Neural cell (in vitro differentiated cells): ENCODE data around the gene FAM118A. TPM values are rescaled to one million over a fixed set of nuclear protein-coding genes. Genes with fewer than 3 reads are reported as not detected.
A peak's percentile ranks its signal among the peaks of the same experiment; 100 is the strongest.

Experiments used
- H2AFZ ChIP-seq: fragments of 200-600, 300-800 bp; sonication (generic), shearing (Covaris generic); 2 replicates; pipeline ENCODE4 v1.6.0; 2014; ENCODE audit warnings: low read depth, mild to moderate bottlenecking, antibody characterized with exemption, low read length, moderate library complexity
- H3F3A ChIP-seq: fragments of 200-600 bp; shearing (Covaris generic); 2 replicates; pipeline ENCODE4 v1.6.1; 2016; ENCODE audit warnings: mild to moderate bottlenecking, moderate library complexity, mixed read lengths, antibody characterized with exemption, low read length; ENCODE audit not compliant: insufficient read depth, poor library complexity, severe bottlenecking
- H3K27ac ChIP-seq: fragments of 200-600, 300-800 bp; sonication (generic), shearing (Covaris generic); 2 replicates; pipeline ENCODE4 v1.5.1; 2014; ENCODE audit warnings: mild to moderate bottlenecking, low read length, moderate library complexity
- H3K27me3 ChIP-seq: fragments of 300-800, 200-600 bp; sonication (generic), shearing (Covaris generic); 2 replicates; pipeline ENCODE4 v1.6.0; 2014; ENCODE audit warnings: mild to moderate bottlenecking, low read depth, low read length, moderate library complexity; ENCODE audit not compliant: insufficient read depth
- H3K36me3 ChIP-seq: fragments of 300-800, 200-600 bp; sonication (generic), shearing (Covaris generic); 2 replicates; pipeline ENCODE4 v1.5.1; 2014; ENCODE audit warnings: mild to moderate bottlenecking, antibody characterized with exemption, low read length, moderate library complexity; ENCODE audit not compliant: insufficient read depth
- H3K4me2 ChIP-seq: fragments of 300-800, 200-600 bp; sonication (generic), shearing (Covaris generic); 2 replicates; pipeline ENCODE4 v1.6.0; 2014; ENCODE audit warnings: mild to moderate bottlenecking, low read length
- H3K4me3 ChIP-seq: fragments of 300-800, 200-600 bp; sonication (generic), shearing (Covaris generic); 2 replicates; pipeline ENCODE4 v1.5.1; 2014; ENCODE audit warnings: mild to moderate bottlenecking, low read length, moderate library complexity
- H3K79me2 ChIP-seq: fragments of 200-600 bp; shearing (Covaris generic); replicated peaks from 2 replicates; pipeline ENCODE4 v1.6.0; 2014; ENCODE audit warnings: mild to moderate bottlenecking, low read length, moderate library complexity; ENCODE audit not compliant: insufficient read depth
- H3K9ac ChIP-seq: fragments of 300-800, 200-600 bp; sonication (generic), shearing (Covaris generic); 2 replicates; pipeline ENCODE4 v1.6.1; 2016; ENCODE audit warnings: mild to moderate bottlenecking, low read length, mixed read lengths
- H3K9me2 ChIP-seq: fragments of 200-600 bp; shearing (Covaris generic); 2 replicates; pipeline ENCODE4 v1.6.1; 2016; ENCODE audit warnings: mild to moderate bottlenecking, low read length, mixed read lengths; ENCODE audit not compliant: insufficient read depth
- H3K9me3 ChIP-seq: fragments of 200-600, 300-800 bp; sonication (generic), shearing (Covaris generic); 2 replicates; pipeline ENCODE4 v1.6.1; 2016; ENCODE audit warnings: mild to moderate bottlenecking, mixed run types, low read length, moderate library complexity, mixed read lengths
- H4K20me1 ChIP-seq: fragments of 200-600 bp; shearing (Covaris generic); 2 replicates; pipeline ENCODE4 v1.6.1; 2016; ENCODE audit warnings: mild to moderate bottlenecking, mixed run types; ENCODE audit not compliant: insufficient read depth
- CTCF ChIP-seq: fragments of 450-650 bp; IDR thresholded peaks from 2 replicates; pipeline ENCODE4 v1.5.1; 2014; ENCODE audit warnings: antibody characterized with exemption, mild to moderate bottlenecking, moderate library complexity; ENCODE audit not compliant: poor library complexity, severe bottlenecking
- EP300 ChIP-seq: fragments of 450-650 bp; conservative IDR thresholded peaks from 2 replicates; pipeline ENCODE4 v1.6.1; 2014; ENCODE audit warnings: antibody characterized with exemption, mild to moderate bottlenecking, moderate library complexity; ENCODE audit not compliant: poor library complexity, severe bottlenecking
- EZH2 ChIP-seq: fragments of 200-600, 300-800 bp; shearing (Covaris generic), sonication (generic); IDR thresholded peaks from 2 replicates; pipeline ENCODE4 v1.6.1; 2014; ENCODE audit warnings: antibody characterized with exemption, low read length, borderline replicate concordance, mild to moderate bottlenecking; ENCODE audit not compliant: insufficient read depth, poor library complexity, severe bottlenecking
- MXI1 ChIP-seq: fragments of 450-650 bp; conservative IDR thresholded peaks from 2 replicates; pipeline ENCODE4 v1.6.1; 2014; ENCODE audit warnings: antibody characterized with exemption, mild to moderate bottlenecking; ENCODE audit not compliant: poor library complexity, severe bottlenecking
- POLR2AphosphoS5 ChIP-seq: IDR thresholded peaks from 2 replicates; pipeline ENCODE4 v1.6.1; 2012
- RAD21 ChIP-seq: fragments of 450-650 bp; conservative IDR thresholded peaks from 2 replicates; pipeline ENCODE4 v1.6.1; 2014; ENCODE audit warnings: antibody characterized with exemption, mild to moderate bottlenecking, moderate library complexity
- REST ChIP-seq: IDR thresholded peaks from 2 replicates; pipeline ENCODE4 v1.6.1; 2012; ENCODE audit warnings: borderline replicate concordance
- SMC3 ChIP-seq: fragments of 450-650 bp; conservative IDR thresholded peaks from 2 replicates; pipeline ENCODE4 v1.6.1; 2014; ENCODE audit warnings: antibody characterized with exemption, mild to moderate bottlenecking, moderate library complexity; ENCODE audit not compliant: poor library complexity
- TAF1 ChIP-seq: IDR thresholded peaks from 2 replicates; pipeline ENCODE4 v1.6.1; 2012; ENCODE audit warnings: low read depth
- polyA plus RNA-seq: library from polyadenylated mRNA; depleted of rRNA; stranded (reverse); fragments of >200 nt; gene quantifications from 2 replicates; pipeline ENCODE4 v1.2.3, GENCODE V29; 2014

FAM118A gene
- polyA plus RNA-seq, 1 donor from 2014 or later, result 9.6 TPM

- no peaks in the 10 kb centered on the region for H3K9me3 ChIP-seq
- no peak within 1 kb of the TSS for H3K9ac ChIP-seq
- peaks cover 23% of the 10 kb centered on the region for H3K27me3 ChIP-seq
- H2AFZ ChIP-seq, result no peak within 1 kb of the TSS
- no peak within 1 kb of the TSS for H3K27ac ChIP-seq
- H3K9me2 ChIP-seq, result no peaks in the 10 kb centered on the region
- H3K36me3 ChIP-seq, result no peaks in the 10 kb centered on the region
- no peak within 1 kb of the TSS for H3K4me2 ChIP-seq
- H3K4me3 ChIP-seq, result peak within 1 kb of the TSS; percentile 37
- H3F3A ChIP-seq, result no peaks in the 10 kb centered on the region
- no peak for TF ChIP-seq MXI1
- no peak for TF ChIP-seq EP300
- TF ChIP-seq REST, result no peak
- TF ChIP-seq RAD21, result no peak
- no peak for TF ChIP-seq POLR2AphosphoS5
- no peak for TF ChIP-seq SMC3
- no peak for TF ChIP-seq TAF1
- no peak for TF ChIP-seq EZH2
- no peak for TF ChIP-seq CTCF
- no peaks in the 10 kb centered on the region for H4K20me1 ChIP-seq
- no peaks in the 10 kb centered on the region for H3K79me2 ChIP-seq
Observed at GRCh38 chr22:45284705-45285262, 24.9 kb upstream of the FAM118A start, which contains the start of gene UPK3A. UPK3A (plus strand) TSS chr22:45284949; CDS start chr22:45285014, 65 bp downstream.

GRCh38 chr22:45285263-45286058, 24.3 kb upstream of the FAM118A start:
- peaks cover 23% of the 10 kb centered on the region for H3K27me3 ChIP-seq
- no peaks in the 10 kb centered on the region for H3K79me2 ChIP-seq
- H3K27ac ChIP-seq, result no peak overlapping the region
- no peaks in the 10 kb centered on the region for H3K9me3 ChIP-seq
- no peak overlapping the region for H2AFZ ChIP-seq
- no peak overlapping the region for H3K4me2 ChIP-seq
- H3K9ac ChIP-seq, result no peak overlapping the region
- no peaks in the 10 kb centered on the region for H3K9me2 ChIP-seq
- no peak overlapping the region for H3K4me3 ChIP-seq
- TF ChIP-seq TAF1 (no peak), POLR2AphosphoS5 (no peak), EP300 (no peak), SMC3 (no peak), REST (no peak), MXI1 (no peak), CTCF (no peak), EZH2 (no peak), RAD21 (no peak)
- no peaks in the 10 kb centered on the region for H3K36me3 ChIP-seq
- H3F3A ChIP-seq, result no peaks in the 10 kb centered on the region
- H4K20me1 ChIP-seq, result no peaks in the 10 kb centered on the region
